GM19193 (cell line): Measurements from ENCODE around the gene TCF23.

Source experiments
- POLR2A ChIP-seq: IDR thresholded peaks from 4 replicates; pipeline ENCODE4 v1.6.1; 2011; ENCODE audit not compliant: insufficient read depth, insufficient read length; ENCODE audit errors: extremely low read depth

TCF23 gene

DNA sequence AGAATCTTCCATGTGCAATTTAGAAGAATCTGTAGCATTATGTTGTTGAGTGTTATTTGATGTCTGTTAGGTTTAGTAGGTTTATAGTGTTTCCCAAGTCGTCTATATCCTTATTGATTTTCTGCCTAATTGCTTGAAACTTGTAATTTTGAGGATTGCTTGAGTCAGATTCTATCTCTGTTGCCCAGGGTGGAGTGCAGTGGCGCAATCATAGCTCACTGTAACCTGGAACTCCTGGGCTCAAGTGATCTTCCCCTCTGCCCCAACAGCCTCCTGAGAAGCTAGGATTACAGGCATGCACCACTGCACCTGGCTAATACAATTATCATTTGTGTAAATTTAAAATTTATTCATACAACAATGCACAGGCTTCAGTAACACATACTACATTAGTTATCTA lies 3.1 kb upstream of the TCF23 start:
- no peak for TF ChIP-seq POLR2A

DNA sequence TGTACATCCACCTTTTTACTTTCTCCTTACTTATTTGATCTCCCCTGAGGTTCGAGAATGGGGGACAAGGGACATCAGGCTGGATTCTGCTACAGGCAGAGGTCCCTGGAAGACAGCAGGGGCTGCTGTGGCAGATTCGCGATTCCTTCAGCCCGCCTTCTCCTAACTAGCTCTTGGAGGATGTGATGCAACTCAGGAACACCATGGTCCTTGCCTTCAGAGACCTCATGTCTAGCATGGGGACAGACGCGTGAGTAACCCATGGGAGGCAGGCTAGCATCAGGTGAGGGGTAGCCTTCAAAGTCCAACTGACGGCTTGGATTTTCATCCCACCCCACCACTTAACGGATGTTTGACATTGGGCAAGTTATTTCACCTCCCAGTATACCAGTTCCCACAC lies 869 bp upstream of the TCF23 start:
- no peak for TF ChIP-seq POLR2A

DNA sequence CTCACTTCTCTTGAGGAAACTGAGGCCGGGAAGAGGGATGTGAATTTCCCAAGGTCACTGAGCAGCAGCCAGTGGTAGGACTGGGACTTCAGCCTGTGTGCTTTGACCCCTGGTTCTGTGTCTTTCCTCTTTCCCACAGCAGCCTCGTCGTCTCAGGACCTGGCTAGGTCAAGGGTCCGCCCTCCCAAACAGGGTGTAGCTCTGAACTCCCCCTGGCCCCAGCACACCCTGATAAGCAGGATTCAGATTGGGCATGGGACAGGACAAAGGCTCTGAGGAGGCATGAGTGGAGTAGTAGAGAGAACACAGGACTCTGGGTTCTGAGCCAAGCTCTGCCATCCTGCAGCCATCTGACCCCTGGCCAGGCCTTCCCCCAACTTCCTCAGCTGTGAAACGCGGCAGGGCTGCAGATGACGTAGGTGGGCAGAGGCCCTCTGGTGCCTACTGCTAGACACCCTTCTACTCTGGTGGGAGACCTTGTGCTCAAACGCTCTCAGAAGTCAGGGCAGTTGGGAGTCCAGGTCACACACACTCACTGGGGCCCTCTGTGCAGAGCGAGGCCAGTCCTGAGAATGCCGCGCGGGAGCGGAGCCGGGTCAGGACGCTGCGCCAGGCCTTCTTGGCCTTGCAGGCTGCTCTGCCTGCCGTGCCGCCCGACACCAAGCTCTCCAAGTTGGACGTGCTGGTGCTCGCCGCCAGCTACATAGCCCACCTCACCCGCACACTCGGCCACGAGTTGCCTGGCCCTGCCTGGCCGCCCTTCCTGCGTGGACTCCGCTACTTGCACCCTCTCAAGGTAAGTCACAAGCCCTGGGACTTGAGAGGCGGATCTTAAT lies 984 bp downstream of the TCF23 start:
- TF ChIP-seq POLR2A, result no peak

DNA sequence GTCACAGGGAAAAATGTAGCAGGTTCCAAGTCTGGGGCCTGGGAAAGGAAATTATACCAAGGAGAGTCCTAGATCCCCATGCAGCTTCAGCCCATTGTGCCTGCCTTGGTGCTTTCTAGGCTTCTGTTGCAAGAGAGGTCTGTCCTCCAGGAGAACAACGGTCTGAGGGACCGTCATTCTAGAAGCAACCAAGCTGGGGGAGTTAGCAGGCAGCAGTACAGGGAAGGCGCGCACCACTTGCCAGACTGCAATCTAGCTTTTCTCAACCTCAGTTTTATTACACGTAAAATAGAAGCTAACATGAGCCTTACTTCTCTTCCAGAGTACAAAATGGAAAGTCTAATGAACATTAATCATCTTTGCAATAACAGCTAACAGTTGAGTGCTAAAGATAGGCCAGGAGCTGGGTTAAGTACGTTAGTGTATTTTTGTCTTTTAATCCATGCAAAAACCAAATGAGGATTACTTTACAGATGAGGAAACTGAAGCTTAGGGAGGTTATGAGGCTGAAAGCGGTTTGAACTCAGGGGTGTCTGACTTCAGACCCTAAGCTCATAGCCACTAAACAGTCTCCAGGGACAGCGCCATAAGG lies 1.9 kb downstream of the TCF23 start:
- TF ChIP-seq POLR2A, result no peak

DNA sequence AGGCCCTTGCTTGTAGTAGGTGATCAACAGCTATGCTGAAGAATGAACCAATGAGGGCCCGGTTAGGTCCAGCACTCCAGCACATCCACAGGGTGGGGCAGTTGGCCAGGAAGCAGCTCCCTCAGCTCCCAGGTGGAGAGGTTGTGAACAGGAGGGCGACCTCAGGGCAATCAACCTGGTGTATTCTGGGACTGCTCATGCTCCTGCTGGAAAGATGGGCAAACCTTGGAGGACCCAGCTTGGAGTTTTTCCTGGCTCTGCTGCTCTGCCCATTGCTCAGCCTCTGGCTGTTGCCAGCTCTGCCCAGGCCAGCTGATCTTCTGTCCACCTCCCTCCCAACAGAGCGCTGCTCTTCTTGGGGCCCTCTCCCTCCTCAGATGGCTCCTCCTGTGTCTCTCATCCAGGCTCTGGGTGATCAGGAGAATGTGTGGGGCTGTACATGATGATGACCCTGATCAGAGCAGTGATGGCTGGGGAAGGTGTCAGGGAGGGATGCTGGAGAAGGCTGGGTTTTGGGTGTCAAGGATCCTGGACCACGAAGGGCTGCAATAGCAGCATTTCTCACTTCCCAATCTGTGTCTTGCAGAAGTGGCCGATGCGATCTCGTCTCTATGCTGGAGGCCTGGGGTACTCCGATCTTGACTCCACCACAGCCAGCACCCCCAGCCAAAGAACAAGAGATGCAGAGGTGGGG lies 3.4 kb downstream of the TCF23 start:
- TF ChIP-seq POLR2A, result no peak

DNA sequence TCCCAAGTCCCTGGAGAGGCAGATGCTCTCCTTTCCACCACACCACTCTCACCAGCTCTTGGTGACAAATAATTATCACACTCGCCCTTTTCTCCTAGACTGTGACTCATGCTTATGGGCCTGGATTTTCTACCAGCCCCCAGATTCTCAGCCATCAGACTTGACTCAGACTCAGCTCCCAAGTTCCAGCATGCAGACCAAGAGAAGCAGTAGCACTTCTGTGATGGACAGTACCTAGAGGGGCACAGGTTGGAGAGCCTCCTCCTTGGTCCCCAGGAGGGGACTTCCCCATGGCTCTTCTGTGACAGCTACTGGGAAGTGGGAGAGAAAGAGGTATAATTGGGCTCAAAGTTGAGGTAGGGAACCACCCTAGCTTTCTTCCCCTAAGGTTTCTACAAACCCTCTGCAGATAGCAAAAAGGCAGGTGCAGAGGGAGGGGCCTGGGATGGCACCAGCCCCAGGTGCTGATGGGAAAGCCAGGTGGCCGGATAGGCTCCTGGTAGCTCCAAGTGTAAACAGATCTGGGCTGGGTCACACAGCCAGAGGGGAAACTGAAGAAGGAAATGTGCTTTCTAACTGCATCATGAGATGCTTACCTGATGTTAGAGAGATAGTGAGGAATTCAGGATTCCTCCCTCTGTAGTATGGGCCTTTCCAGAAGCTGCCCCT lies 4.1 kb downstream of the TCF23 start:
- no peak for TF ChIP-seq POLR2A

DNA sequence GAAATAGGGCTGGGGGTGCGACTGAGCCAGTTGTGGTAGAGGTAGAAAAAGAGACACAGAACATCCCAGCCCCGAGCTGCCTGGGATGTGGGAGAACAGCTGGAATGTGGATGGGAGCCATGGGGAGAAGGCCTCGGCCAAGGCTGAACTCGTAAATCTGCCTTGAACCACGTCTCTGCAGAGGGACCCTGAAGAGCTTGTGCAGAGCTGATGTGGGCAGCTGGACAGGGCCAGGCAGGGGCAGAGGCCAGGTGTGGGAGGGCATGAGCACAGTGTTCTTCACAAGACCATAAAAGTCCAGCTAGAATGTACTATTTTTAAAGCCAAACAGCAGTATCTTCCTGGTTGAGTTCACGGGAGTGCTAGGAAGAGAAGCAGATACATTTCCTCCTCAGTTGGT lies 5.7 kb downstream of the TCF23 start:
- no peak for TF ChIP-seq POLR2A

DNA sequence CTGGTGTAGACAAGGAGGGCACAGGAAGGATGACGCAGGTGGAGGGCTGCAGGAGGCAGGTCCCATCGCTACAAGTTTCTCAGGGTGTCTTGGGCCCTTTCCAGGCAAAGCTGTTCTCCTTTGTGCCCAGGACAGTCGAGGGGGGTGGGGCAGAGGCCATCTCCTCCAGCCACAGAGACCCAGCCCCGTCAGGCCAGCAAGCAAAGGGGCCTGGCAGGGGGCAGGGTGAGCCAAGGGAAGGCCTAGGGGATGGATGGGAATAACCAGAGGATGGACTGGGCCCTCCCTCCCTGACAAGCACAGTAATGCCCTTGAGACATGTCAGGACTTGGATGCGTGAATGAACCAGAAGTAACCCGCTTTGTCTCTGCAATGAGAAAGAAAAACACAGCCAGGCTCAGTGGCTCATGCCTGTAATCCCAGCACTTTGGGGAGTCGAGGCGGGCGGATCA lies 6.3 kb downstream of the TCF23 start:
- TF ChIP-seq POLR2A, result no peak

DNA sequence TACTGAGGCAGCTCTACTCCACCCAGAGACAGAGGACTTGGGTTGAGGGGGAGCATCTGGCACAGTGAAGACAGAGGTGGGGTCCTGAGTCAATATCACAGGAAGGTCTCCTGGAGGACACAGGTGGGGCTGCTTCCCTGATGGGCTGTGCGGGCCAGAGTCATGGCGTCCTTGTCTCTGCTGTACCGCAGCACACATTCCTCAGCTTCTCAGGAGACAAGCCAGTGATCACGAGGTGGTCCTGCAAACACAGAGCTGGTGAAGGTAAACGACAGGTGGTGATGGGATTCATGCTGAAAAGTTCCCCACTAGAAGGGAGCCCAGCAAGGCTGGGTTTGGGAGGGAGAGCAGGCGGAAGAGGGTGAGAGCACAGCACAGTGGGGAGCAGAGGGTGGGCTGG lies 9.7 kb downstream of the TCF23 start:
- no peak for TF ChIP-seq POLR2A

DNA sequence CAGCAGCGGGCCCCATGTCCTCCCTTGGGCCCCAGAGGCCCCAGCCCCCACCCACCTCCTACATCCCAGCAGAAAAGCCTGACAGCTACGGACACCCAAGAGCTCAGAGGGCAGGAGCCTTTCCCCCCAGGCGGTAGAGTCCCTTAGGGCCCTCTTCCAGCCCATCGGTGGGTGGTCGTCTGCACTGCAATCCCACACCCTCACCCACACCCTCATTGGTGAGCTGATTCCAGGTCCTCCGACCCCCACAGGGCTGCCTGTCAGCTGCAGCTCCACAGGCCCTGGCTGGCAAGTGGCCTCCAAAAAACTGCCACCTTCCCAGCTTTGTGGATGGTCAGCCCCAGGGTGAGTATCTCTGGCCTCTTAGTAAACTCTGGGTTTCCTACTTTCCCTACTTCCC lies 10.5 kb downstream of the TCF23 start:
- TF ChIP-seq POLR2A, result no peak

DNA sequence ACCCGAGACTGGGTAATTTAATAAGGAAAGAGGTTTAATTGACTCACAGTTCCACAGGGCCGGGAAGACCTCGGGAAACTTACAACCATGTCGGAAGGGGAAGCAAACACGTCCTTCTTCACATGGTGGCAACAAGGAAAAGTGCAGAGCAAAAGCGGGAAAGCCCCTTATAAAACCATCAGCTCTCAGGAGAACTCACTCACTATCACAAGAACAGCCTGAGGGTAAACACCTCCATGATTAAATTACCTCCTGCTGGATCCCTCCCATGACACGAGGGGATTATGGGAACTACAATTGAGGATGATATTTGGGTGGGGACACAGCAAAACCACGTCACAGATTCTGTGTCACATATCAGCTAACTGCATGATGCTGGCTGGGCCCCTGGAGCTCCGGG lies 11.4 kb downstream of the TCF23 start:
- no peak for TF ChIP-seq POLR2A

DNA sequence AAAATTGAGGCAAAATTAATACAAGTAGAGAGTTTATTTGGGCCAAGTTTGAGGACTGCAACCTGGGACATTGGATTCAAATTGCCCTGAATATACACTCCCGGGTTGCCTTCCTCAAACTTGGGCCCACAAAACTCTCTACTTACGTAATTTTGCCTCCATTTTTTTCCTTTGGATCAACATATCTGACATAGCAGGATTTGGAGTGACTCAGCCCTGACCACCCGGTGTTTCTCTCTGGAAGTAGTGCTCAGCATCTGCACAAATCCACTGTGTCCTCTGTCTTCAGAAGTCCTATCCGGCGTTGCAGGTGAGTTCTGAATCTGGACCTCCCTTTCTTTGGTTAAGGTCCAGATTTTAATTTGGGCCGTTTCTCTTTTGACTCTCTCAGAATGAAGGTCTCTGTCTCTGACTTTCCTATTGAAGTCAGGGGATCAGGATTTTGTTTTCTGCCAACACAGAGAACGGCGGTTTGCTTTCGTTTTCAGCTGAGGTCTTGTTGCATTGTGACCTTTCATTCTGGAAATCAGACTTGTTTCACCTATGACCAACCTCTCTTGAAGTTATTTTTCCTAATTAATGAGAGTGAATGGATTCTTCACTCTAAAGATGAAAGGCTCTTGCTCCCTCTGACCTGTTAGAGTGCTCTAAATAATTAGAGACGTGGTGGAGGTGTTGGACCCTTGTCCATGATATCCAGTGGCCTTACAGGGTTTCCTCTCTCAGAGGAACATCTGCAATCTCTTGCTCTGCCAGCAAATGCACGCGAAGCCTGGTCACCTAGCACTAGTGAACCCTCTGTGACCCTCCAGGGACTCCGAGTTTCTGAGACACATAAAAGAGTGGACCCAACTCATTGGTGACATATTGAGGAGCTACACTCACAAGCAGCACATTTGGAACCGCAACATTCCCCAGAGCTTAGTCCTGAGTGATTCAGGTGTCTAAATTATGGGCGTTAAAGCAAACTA lies 13.6 kb downstream of the TCF23 start:
- no peak for TF ChIP-seq POLR2A

DNA sequence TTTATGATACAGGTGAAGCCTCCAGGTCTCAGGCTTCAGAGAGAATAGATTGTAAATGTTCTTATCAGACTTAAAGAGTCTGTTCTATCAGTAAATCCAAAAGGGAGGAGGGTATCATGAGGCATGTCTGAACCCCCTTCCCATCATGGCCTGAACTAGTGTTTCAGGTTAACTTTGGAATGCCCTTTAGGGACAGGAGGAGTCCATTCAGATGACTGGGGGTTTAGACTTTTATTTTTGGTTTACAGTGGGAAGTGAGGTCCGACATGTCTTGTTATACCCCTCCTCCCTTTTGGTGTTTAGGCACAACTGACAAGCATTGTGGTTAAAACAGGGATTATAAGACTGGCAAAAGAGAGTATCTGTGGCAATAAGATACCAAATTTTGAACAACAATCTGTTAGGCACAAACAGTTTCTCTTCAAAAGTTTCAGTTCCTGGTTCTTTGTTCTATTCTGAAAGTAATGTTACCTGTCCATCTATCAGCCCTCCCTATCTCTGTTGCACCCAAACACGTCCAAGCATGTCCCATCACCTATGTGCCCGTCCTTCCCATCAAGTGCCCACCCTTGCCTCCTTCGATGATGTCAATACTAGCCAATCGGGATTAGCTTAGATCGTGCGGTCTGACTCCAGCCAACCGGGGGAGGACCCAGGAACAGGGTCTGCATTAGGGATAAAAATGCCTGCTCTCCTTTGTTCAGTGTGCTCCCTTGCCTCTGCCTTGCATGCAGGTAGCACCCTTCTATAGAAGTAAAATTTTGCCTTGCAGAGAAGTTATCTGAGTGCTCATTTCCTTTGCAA lies 16.4 kb downstream of the TCF23 start:
- no peak for TF ChIP-seq POLR2A
